ENCODE results near the gene MPG. TPM values are rescaled to one million over a fixed set of nuclear protein-coding genes. Genes with fewer than 3 reads are reported as not detected.

MPG gene
- total and polyA plus RNA-seq, 2 donors (not counting 1 experiment from before 2014, with no cell fraction given), result 59.6 to 66.4 TPM

DNA sequence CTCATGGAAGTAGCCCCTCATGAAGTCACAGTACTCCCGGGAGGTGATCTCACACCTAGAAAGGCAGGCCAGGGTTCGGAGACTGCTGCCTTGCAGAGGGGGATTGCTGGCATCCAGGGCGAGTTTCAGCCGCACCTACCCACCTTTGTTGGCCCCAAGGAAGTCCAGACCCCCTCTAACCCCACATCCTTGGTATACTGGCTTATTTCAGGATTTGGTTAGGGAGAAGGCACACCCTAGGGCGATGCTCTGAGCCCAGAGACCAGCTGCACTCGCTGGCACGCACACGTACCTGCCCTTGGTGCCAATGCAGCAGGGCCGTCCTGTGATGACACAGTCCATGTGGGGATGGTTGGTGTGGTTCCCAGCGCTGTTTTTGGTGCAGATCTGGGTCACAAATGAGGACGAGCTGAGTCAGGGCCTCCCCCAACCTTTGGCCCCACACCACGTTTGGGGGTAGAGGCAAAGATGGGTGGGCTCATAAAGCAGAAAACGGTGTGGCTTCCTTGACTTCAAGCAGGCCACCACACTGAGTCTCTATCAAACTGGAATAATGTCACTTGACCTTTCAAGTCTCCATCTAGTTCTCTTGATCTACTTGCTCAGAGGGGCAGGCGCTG lies 18.5 kb upstream of the MPG start:
- Histone ChIP-seq H3K27ac (ENCODE audit: low read length in 2 of 2) (no peak overlapping the region), H2AFZ (ENCODE audit: insufficient read depth, low read depth, low read length, poor library complexity, severe bottlenecking) (no peak overlapping the region), H3K4me1 (ENCODE audit: control insufficient read depth in 2 of 2, insufficient read depth in 2 of 2, low read length in 2 of 2) (peaks cover 0 to 6% of the 10 kb centered on the region in 2 donors), H4K20me1 (ENCODE audit: control insufficient read depth, insufficient read depth, low read length, poor library complexity, severe bottlenecking) (no peaks in the 10 kb centered on the region), H3K27me3 (replicated peaks in 1 of 4; ENCODE audit: control extremely low read depth in 1 of 4, control insufficient read depth in 3 of 4, insufficient read depth in 4 of 4, low read length in 3 of 4) (no peaks in the 10 kb centered on the region), H3K36me3 (replicated peaks in 1 of 2; ENCODE audit: control extremely low read depth in 1 of 2, control insufficient read depth in 1 of 2, extremely low read depth in 1 of 2, insufficient read depth in 2 of 2, low read length in 1 of 2) (peaks cover 0 to 25% of the 10 kb centered on the region in 2 experiments), H3K9me3 (ENCODE audit: control extremely low read depth in 1 of 3, control insufficient read depth in 2 of 3, insufficient read depth in 1 of 3, low read length in 2 of 3) (no peaks in the 10 kb centered on the region), H3K79me2 (ENCODE audit: control insufficient read depth, insufficient read depth, low read length) (peaks cover 3% of the 10 kb centered on the region), H3K4me3 (ENCODE audit: control extremely low read depth in 1 of 5, extremely low read depth in 1 of 5, insufficient read depth in 1 of 5, low read depth in 2 of 5, low read length in 4 of 5) (no peak overlapping the region), H3K9ac (ENCODE audit: low read length) (no peak overlapping the region), H3K4me2 (replicated peaks; ENCODE audit: low read depth, low read length, poor library complexity, severe bottlenecking) (no peak overlapping the region)
- intact Hi-C loops (cut with micrococcal nuclease), result no loop called here
- Mint-ChIP-seq H3K4me1 (peaks cover 4% of the 10 kb centered on the region), H3K27me3 (no peaks in the 10 kb centered on the region), H3K4me3 (no peak overlapping the region), H3K9me3 (ENCODE audit: insufficient read depth) (no peaks in the 10 kb centered on the region), H3K27ac (no peak overlapping the region)
- CTCF ChIA-PET, result interaction anchor here (0.9 to 2.6 kb wide), 2 partner anchors 37 to 47 kb away, joined by 3 to 14 read pairs; no protein-coding TSS in a partner anchor
- POLR2A ChIA-PET, result no interaction called here
- no peak for DNase-seq
- TF ChIP-seq EZH2 (IDR thresholded peaks at IDR 0.05; ENCODE audit: borderline replicate concordance, insufficient read depth, low read depth, low read length, poor library complexity, severe bottlenecking), result no peak
- TF ChIP-seq, protein P1, sequence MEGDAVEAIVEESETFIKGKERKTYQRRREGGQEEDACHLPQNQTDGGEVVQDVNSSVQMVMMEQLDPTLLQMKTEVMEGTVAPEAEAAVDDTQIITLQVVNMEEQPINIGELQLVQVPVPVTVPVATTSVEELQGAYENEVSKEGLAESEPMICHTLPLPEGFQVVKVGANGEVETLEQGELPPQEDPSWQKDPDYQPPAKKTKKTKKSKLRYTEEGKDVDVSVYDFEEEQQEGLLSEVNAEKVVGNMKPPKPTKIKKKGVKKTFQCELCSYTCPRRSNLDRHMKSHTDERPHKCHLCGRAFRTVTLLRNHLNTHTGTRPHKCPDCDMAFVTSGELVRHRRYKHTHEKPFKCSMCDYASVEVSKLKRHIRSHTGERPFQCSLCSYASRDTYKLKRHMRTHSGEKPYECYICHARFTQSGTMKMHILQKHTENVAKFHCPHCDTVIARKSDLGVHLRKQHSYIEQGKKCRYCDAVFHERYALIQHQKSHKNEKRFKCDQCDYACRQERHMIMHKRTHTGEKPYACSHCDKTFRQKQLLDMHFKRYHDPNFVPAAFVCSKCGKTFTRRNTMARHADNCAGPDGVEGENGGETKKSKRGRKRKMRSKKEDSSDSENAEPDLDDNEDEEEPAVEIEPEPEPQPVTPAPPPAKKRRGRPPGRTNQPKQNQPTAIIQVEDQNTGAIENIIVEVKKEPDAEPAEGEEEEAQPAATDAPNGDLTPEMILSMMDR (IDR thresholded peaks at IDR 0.05), result no peak
- 95% methylated on average over 9 of the region's 14 CpGs for WGBS (ENCODE audit: insufficient coverage)
- ATAC-seq (ENCODE audit: low read depth), result no peak

DNA sequence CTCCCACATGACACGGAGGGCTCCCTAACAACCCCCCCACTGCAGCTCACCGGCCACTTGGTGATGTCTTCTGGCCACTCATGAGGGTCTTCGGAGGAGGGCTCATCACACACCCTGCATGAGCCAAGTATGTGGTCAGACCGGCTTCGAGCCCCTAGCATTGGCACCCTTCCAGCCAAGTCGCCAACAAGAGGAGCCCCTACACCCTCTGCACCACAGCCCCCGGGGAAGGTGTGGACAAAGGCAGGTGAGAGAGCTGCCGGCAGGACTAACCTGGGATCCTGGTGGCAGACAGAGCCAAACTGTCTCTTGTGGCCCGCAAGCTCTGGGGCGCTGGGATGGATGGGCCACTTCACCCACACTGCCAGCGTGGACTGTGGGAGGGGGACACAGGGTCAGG lies 17.9 kb upstream of the MPG start:
- no peak overlapping the region for H3K27ac ChIP-seq (ENCODE audit: low read length in 2 of 2)
- Mint-ChIP-seq H3K27ac (no peak overlapping the region), H3K27me3 (no peaks in the 10 kb centered on the region), H3K4me3 (no peak overlapping the region), H3K4me1 (peaks cover 1% of the 10 kb centered on the region), H3K9me3 (ENCODE audit: insufficient read depth) (no peaks in the 10 kb centered on the region)
- intact Hi-C loops (cut with micrococcal nuclease), result no loop called here
- TF ChIP-seq, protein P1 (IDR thresholded peaks at IDR 0.05), result no peak
- TF ChIP-seq EZH2 (IDR thresholded peaks at IDR 0.05; ENCODE audit: borderline replicate concordance, insufficient read depth, low read depth, low read length, poor library complexity, severe bottlenecking), result no peak
- no peaks in the 10 kb centered on the region for H3K4me1 ChIP-seq (ENCODE audit: control insufficient read depth in 2 of 2, insufficient read depth in 2 of 2, low read length in 2 of 2)
- WGBS (ENCODE audit: insufficient coverage), result 96% methylated on average over 10 of the region's 11 CpGs
- no peaks in the 10 kb centered on the region for H3K27me3 ChIP-seq (replicated peaks in 1 of 4; ENCODE audit: control extremely low read depth in 1 of 4, control insufficient read depth in 3 of 4, insufficient read depth in 4 of 4, low read length in 3 of 4)
- H4K20me1 ChIP-seq (ENCODE audit: control insufficient read depth, insufficient read depth, low read length, poor library complexity, severe bottlenecking), result no peaks in the 10 kb centered on the region
- H3K36me3 ChIP-seq (replicated peaks in 1 of 2; ENCODE audit: control extremely low read depth in 1 of 2, control insufficient read depth in 1 of 2, extremely low read depth in 1 of 2, insufficient read depth in 2 of 2, low read length in 1 of 2), result peaks cover 0 to 25% of the 10 kb centered on the region in 2 experiments
- CTCF ChIA-PET, result interaction anchor here (0.9 to 2.6 kb wide), 2 partner anchors 37 to 46 kb away, joined by 3 to 14 read pairs; no protein-coding TSS in a partner anchor
- POLR2A ChIA-PET, result no interaction called here
- H3K4me2 ChIP-seq (replicated peaks; ENCODE audit: low read depth, low read length, poor library complexity, severe bottlenecking), result no peak overlapping the region
- H2AFZ ChIP-seq (ENCODE audit: insufficient read depth, low read depth, low read length, poor library complexity, severe bottlenecking), result no peak overlapping the region
- no peak for ATAC-seq (ENCODE audit: low read depth)
- no peaks in the 10 kb centered on the region for H3K9me3 ChIP-seq (ENCODE audit: control extremely low read depth in 1 of 3, control insufficient read depth in 2 of 3, insufficient read depth in 1 of 3, low read length in 2 of 3)
- H3K4me3 ChIP-seq (ENCODE audit: control extremely low read depth in 1 of 5, extremely low read depth in 1 of 5, insufficient read depth in 1 of 5, low read depth in 2 of 5, low read length in 4 of 5), result no peak overlapping the region
- H3K9ac ChIP-seq (ENCODE audit: low read length), result no peak overlapping the region
- H3K79me2 ChIP-seq (ENCODE audit: control insufficient read depth, insufficient read depth, low read length), result peaks cover 3% of the 10 kb centered on the region
- no peak for DNase-seq
